Hepatocyte (in vitro differentiated cells): ENCODE results near the gene CLIC4. TPM values are rescaled to one million over a fixed set of nuclear protein-coding genes. Genes with fewer than 3 reads are reported as not detected.

Experiments
- DNase-seq: peaks from one replicate; pipeline ENCODE4 v3.0.0-alpha.2; 2016; ENCODE audit warnings: low spot score
- H2AFZ ChIP-seq: fragments of 200-600 bp; sonication (generic); 2 replicates; pipeline ENCODE4 v1.6.0; 2016; ENCODE audit warnings: antibody characterized with exemption, mild to moderate bottlenecking
- H3K27ac ChIP-seq: fragments of 200-600 bp; sonication (generic); 2 replicates; pipeline ENCODE4 v1.5.1; 2016; ENCODE audit warnings: mild to moderate bottlenecking
- H3K27me3 ChIP-seq: fragments of 200-600 bp; sonication (generic); 2 replicates; pipeline ENCODE4 v1.6.1; 2016
- H3K36me3 ChIP-seq: fragments of 200-600 bp; sonication (generic); replicated peaks from 2 replicates; pipeline ENCODE4 v1.5.1; 2016; ENCODE audit warnings: low read depth; ENCODE audit not compliant: insufficient read depth
- H3K4me1 ChIP-seq: fragments of 200-600 bp; sonication (generic); 2 replicates; pipeline ENCODE4 v1.5.1; 2016; ENCODE audit warnings: mild to moderate bottlenecking, moderate library complexity; ENCODE audit not compliant: insufficient read depth
- H3K4me2 ChIP-seq: fragments of 200-600 bp; sonication (generic); 2 replicates; pipeline ENCODE4 v1.6.0; 2016
- H3K4me3 ChIP-seq: fragments of 200-600 bp; sonication (generic); 2 replicates; pipeline ENCODE4 v1.5.1; 2016; ENCODE audit warnings: mild to moderate bottlenecking
- H3K79me2 ChIP-seq: fragments of 200-600 bp; sonication (generic); 2 replicates; pipeline ENCODE4 v1.6.0; 2017; ENCODE audit warnings: mild to moderate bottlenecking
- H3K9me2 ChIP-seq: fragments of 200-600 bp; sonication (generic); replicated peaks from 2 replicates; pipeline ENCODE4 v1.6.0; 2017; ENCODE audit warnings: mild to moderate bottlenecking; ENCODE audit not compliant: insufficient read depth
- H3K9me3 ChIP-seq: fragments of 200-600 bp; sonication (generic); 2 replicates; pipeline ENCODE4 v1.5.1; 2016; ENCODE audit warnings: low read depth, mild to moderate bottlenecking
- H4K20me1 ChIP-seq: fragments of 200-600 bp; sonication (generic); 2 replicates; pipeline ENCODE4 v1.6.0; 2016; ENCODE audit warnings: mild to moderate bottlenecking; ENCODE audit not compliant: insufficient read depth, poor library complexity, severe bottlenecking
- EZH2 ChIP-seq: fragments of 200-600 bp; sonication (generic); IDR thresholded peaks from 2 replicates; pipeline ENCODE4 v1.6.1; 2016; ENCODE audit warnings: antibody characterized with exemption, mild to moderate bottlenecking, borderline replicate concordance
- EZH2phosphoT487 ChIP-seq: fragments of 200-600 bp; sonication (generic); IDR thresholded peaks from one replicate; pipeline ENCODE4 v1.6.1; 2018; ENCODE audit warnings: antibody characterized with exemption, mild to moderate bottlenecking, low read depth, moderate library complexity; ENCODE audit not compliant: unreplicated experiment, severe bottlenecking
- WGBS: methylation state at CpG from one replicate; pipeline ENCODE4 v1.1.6; 2016; ENCODE audit warnings: low lambda C conversion rate; ENCODE audit errors: missing lambda C conversion rate; 5-methylcytosine and 5-hydroxymethylcytosine counted together
- polyA plus RNA-seq: library from polyadenylated mRNA; unstranded; fragments of >200 nt; fragmentation: Nextera tagmentation; extraction: Ambion mirVana; gene quantifications from 2 replicates; pipeline ENCODE4 v1.2.1, GENCODE V29; 2016
- total RNA-seq: library from RNA; depleted of rRNA; stranded (reverse); fragments of >200 nt; gene quantifications from 2 replicates; pipeline ENCODE4 v1.2.3, GENCODE V29; 2014
- TF ChIP-seq, protein P1 (sequence below): fragments of 200-600 bp; sonication (generic); IDR thresholded peaks from 2 replicates; pipeline ENCODE4 v1.5.1; 2016; ENCODE audit warnings: antibody characterized with exemption, mild to moderate bottlenecking; ENCODE audit not compliant: poor library complexity

The CLIC4 gene
- total and polyA plus RNA-seq, 2 experiments from 2014 or later: 146 to 259 TPM

DNA sequence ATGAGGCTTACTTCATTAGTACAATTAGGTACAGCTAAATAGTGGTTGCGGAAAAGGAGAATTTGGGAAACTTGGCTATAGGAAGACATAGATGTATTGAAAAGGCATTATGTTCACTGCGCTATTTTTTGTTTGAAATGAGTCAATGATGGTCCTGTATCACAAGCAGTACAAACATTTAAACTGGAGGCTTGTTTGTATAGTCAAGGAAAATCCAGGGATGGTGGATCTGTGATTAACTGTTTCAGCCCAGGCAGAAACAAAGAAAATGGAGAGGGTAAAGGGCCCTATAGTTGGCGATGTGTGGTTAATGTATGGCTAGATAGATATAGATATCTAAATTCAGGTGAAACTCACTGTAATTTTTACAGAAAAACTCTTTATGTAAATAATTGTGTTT, 79.9 kb downstream of the CLIC4 start:
- TF ChIP-seq EZH2 (no peak), EZH2phosphoT487 (no peak)
- TF ChIP-seq, protein P1, sequence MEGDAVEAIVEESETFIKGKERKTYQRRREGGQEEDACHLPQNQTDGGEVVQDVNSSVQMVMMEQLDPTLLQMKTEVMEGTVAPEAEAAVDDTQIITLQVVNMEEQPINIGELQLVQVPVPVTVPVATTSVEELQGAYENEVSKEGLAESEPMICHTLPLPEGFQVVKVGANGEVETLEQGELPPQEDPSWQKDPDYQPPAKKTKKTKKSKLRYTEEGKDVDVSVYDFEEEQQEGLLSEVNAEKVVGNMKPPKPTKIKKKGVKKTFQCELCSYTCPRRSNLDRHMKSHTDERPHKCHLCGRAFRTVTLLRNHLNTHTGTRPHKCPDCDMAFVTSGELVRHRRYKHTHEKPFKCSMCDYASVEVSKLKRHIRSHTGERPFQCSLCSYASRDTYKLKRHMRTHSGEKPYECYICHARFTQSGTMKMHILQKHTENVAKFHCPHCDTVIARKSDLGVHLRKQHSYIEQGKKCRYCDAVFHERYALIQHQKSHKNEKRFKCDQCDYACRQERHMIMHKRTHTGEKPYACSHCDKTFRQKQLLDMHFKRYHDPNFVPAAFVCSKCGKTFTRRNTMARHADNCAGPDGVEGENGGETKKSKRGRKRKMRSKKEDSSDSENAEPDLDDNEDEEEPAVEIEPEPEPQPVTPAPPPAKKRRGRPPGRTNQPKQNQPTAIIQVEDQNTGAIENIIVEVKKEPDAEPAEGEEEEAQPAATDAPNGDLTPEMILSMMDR: no peak
- Histone ChIP-seq H2AFZ (no peak overlapping the region), H3K4me2 (no peak overlapping the region), H3K36me3 (no peaks in the 10 kb centered on the region), H3K4me3 (no peak overlapping the region), H3K27ac (no peak overlapping the region), H3K9me3 (no peaks in the 10 kb centered on the region), H3K79me2 (peaks cover 72% of the 10 kb centered on the region), H3K9me2 (no peaks in the 10 kb centered on the region), H3K4me1 (no peaks in the 10 kb centered on the region), H4K20me1 (peaks cover 23% of the 10 kb centered on the region), H3K27me3 (no peaks in the 10 kb centered on the region)
- no peak for DNase-seq
- 71% methylated on average over 3 of the region's 3 CpGs for WGBS

DNA sequence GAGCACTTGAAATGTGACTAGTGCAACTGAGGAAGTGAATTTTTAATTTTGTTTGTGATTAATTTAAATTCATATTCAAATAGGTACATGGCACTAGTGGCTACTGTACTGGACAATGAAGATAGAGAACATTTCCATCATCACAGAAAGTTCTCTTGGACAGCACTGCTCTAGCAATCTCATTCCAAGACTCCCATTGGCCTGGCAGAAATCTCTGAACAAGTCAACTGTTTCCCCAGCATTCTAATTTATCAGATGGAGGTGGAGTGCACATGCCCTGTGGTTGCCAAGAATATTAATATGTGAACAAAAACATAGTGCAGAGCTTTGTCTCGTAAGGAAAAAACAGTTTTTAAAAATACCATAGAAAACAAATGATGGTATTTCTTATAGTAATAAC, 81.3 kb downstream of the CLIC4 start:
- Histone ChIP-seq H3K79me2 (peaks cover 74% of the 10 kb centered on the region), H3K36me3 (no peaks in the 10 kb centered on the region), H3K27ac (no peak overlapping the region), H3K9me3 (no peaks in the 10 kb centered on the region), H3K4me1 (no peaks in the 10 kb centered on the region), H3K27me3 (no peaks in the 10 kb centered on the region), H2AFZ (no peak overlapping the region), H3K4me2 (no peak overlapping the region), H3K4me3 (no peak overlapping the region), H4K20me1 (peaks cover 30% of the 10 kb centered on the region), H3K9me2 (no peaks in the 10 kb centered on the region)
- TF ChIP-seq EZH2phosphoT487 (no peak), EZH2 (no peak)
- TF ChIP-seq, protein P1: no peak
- WGBS: 97% methylated on average over 1 of the region's 1 CpG
- DNase-seq: no peak

DNA sequence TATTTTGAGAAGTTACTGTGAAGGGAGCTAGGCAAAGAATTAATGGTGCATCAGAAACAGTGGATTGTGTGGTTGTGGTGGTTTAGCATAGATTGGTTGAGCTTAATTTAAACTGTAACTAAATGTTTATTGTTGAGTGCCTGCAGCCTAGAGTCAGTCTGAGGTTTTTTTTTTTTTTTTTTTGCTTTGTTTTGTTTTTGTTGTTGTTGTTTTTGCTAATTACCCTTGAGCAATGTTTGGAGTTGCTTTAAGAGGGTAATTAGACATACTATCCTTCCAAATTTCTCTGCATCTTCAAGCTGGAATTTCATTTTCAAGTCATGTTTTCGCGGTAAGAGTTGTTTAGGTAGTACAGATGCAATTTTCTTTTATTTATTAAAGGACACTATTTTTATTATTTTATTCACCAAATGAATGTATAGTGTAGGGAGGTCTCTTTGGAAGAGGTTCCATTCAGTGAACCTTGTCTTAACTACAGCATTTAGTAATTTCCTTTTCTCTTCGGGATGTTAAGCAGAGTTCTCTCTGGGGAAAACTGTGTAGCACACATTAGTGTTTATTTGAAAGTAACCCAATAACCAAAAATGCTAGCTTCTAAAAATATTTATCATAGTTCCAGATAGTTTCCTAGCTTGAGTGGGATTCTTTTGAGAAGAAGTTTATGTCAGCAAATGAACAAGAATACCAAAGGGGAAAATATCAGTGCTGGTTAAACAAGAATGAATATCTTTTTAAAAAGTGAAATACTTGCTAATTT, 82.3 kb downstream of the CLIC4 start:
- Histone ChIP-seq H3K4me1 (no peaks in the 10 kb centered on the region), H3K79me2 (peaks cover 71% of the 10 kb centered on the region), H4K20me1 (peaks cover 35% of the 10 kb centered on the region), H3K4me2 (no peak overlapping the region), H3K27me3 (no peaks in the 10 kb centered on the region), H3K9me2 (no peaks in the 10 kb centered on the region), H3K36me3 (no peaks in the 10 kb centered on the region), H2AFZ (no peak overlapping the region), H3K27ac (no peak overlapping the region), H3K9me3 (no peaks in the 10 kb centered on the region), H3K4me3 (no peak overlapping the region)
- WGBS: 75% methylated on average over 3 of the region's 3 CpGs
- DNase-seq: no peak
- TF ChIP-seq EZH2phosphoT487: no peak
- TF ChIP-seq, protein P1: no peak
- TF ChIP-seq EZH2: no peak
